ENCODE measurements around the gene RANBP1. TPM values are rescaled to one million over a fixed set of nuclear protein-coding genes. Genes with fewer than 3 reads are reported as not detected.

Gene RANBP1
- total RNA-seq, 1 donor from 2014 or later: 177 TPM

DNA sequence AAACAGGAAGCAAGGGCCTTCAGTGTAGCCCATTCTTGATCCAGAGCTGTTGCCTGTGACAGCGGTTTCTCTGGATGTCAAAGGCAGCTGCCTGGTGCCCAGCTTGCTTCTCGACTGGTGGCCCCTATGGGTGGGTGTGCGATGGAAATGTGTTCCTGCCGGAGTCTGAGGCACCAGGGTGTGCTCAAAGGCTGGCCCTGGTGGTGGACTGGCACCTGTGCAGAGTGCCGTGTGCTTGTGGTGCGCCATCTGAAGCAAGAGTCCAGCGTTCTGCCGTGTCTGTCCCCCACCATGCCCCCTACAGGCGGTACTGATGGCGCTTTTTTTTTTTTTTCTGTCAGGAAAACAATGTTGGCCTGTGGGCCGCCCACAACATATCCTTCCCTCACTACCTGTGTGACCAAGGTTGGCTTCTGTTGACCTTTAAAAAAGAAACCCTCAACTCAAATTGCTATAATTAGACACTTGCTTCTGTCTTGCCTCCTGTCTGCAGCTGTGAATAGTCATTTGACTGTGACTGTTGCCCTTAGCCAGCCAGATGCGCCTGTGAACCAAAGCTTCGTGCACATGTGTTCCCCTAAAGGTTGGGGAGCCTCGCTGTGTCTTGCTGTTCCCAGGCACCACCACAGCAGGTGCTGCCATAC is 4.7 kb upstream of the RANBP1 start:
- TF ChIP-seq POLR2AphosphoS5 (IDR thresholded peaks at IDR 0.05; ENCODE audit: insufficient read depth in 1 of 2, low read depth in 1 of 2) (no peak), POLR2A (IDR thresholded peaks at IDR 0.05) (no peak)
- TF ChIP-seq, protein P1, sequence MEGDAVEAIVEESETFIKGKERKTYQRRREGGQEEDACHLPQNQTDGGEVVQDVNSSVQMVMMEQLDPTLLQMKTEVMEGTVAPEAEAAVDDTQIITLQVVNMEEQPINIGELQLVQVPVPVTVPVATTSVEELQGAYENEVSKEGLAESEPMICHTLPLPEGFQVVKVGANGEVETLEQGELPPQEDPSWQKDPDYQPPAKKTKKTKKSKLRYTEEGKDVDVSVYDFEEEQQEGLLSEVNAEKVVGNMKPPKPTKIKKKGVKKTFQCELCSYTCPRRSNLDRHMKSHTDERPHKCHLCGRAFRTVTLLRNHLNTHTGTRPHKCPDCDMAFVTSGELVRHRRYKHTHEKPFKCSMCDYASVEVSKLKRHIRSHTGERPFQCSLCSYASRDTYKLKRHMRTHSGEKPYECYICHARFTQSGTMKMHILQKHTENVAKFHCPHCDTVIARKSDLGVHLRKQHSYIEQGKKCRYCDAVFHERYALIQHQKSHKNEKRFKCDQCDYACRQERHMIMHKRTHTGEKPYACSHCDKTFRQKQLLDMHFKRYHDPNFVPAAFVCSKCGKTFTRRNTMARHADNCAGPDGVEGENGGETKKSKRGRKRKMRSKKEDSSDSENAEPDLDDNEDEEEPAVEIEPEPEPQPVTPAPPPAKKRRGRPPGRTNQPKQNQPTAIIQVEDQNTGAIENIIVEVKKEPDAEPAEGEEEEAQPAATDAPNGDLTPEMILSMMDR (IDR thresholded peaks at IDR 0.05): no peak
- H3K36me3 ChIP-seq: peaks cover 0 to 80% of the 10 kb centered on the region in 2 donors
- H3K27ac ChIP-seq: no peak overlapping the region
- peaks cover 9% of the 10 kb centered on the region for H3K4me1 ChIP-seq
- intact Hi-C loops (cut with DNase I): loop anchor here (10.0 kb wide), 1 partner anchor 1964 kb away; no protein-coding TSS in a partner anchor
- no peak overlapping the region for H3K4me3 ChIP-seq
- no peak for DNase-seq (ENCODE audit: extremely low spot score in 2 of 2)
- no peaks in the 10 kb centered on the region for H3K9me3 ChIP-seq
- H3K27me3 ChIP-seq: no peaks in the 10 kb centered on the region

DNA sequence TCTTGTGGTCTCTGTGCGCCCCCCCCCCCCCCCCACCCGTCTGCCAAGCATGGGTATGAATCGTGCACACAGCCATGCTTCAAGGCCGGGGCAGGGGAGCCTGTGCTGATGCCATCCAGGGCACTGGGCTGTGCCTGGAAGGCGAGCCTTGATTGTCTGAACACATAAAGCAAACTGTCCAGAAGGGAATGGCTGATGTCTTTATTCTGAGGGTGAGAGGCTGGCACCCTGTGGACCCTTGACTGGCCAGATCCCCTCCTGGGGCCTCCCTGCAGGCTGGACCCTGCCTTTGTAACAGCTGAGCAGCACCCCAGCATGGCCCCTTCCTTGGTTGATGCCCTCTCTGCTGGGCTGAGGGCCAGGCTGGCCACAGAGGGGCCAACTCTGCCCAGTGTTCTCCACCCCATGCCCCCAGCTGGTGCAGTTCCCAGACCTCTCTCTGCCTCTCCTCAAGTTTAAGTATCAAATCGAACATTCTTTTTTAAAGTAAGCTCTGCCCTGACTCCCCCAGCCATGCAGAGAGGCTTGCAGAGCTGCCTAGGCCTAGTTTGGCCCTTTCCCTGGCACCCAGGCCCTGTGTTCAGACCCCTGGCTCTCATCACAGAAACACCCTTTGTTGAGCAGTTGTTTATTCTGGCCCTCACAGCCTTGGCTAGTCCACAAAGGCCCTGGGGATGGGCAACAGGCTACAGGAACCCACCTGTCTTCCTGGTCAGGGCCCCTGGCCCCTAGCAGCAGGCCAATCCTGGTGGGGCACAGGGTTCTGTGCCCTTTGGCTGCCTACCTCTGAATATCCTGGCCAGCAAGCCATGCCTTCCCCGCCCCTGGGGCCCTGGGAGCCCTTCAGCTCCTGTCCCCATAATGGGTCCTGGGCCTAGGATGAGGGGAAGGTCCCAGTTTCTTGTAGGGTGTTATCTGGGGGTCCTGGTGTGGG is 3.9 kb upstream of the RANBP1 start:
- intact Hi-C loops (cut with DNase I): loop anchor here (10.0 kb wide), 1 partner anchor 1963 kb away; no protein-coding TSS in a partner anchor
- TF ChIP-seq, protein P1 (IDR thresholded peaks at IDR 0.05): no peak
- TF ChIP-seq POLR2A (IDR thresholded peaks at IDR 0.05) (no peak), POLR2AphosphoS5 (IDR thresholded peaks at IDR 0.05; ENCODE audit: insufficient read depth in 1 of 2, low read depth in 1 of 2) (no peak)
- Histone ChIP-seq H3K4me3 (no peak overlapping the region), H3K36me3 (peaks cover 0 to 73% of the 10 kb centered on the region in 2 donors), H3K9me3 (no peaks in the 10 kb centered on the region), H3K4me1 (peaks cover 15% of the 10 kb centered on the region), H3K27me3 (no peaks in the 10 kb centered on the region), H3K27ac (no peak overlapping the region)
- DNase-seq (ENCODE audit: extremely low spot score in 2 of 2): no peak

DNA sequence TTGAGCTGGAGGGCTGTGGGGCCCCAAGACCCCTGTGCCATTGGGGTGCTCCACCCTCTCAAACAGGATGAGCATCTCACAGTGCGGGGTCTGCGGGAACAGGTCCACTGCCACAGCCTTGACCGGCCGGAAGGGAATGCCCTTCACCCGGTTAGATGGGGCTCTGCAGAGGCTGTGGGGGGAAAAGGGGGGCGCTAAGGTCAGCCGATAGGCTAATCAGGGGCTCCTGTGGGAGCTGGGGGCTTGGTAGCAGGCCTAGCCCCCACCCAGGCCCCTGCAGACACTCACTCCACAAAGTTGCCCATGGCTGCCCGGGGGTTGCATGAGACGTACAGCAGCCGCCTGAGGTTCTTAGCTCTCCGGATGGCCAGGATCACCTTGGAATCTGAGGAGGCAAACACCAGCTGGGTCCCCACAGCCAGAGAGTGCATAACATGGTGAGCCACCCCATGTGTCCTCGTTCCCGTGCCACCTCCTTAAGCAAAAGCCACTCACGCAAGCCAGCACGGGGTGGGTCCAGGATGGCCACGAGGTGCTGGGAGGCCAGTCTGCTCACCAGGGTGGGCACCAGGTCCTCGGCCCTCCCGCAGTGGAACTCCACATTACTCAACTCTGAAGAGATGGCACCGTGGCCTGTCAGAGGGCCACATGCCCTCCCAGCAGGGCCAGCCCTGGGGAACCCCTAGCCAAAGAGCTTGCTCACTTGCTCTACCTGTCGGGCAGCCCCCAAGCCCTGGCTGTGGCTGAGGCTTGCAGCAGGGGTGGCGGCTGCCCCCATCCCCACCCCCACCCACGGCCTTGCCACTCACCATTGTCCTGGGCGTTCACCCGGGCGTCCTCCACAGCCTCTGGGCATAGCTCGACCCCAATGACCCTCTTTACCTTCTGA is 3.0 kb upstream of the RANBP1 start:
- H3K27ac ChIP-seq: no peak overlapping the region
- H3K36me3 ChIP-seq: peaks cover 0 to 63% of the 10 kb centered on the region in 2 donors
- DNase-seq (ENCODE audit: extremely low spot score in 2 of 2): no peak
- intact Hi-C loops (cut with DNase I): loop anchor here (10.0 kb wide), 1 partner anchor 1962 kb away; no protein-coding TSS in a partner anchor
- H3K4me3 ChIP-seq: no peak overlapping the region
- TF ChIP-seq, protein P1 (IDR thresholded peaks at IDR 0.05): no peak
- TF ChIP-seq POLR2AphosphoS5 (IDR thresholded peaks at IDR 0.05; ENCODE audit: insufficient read depth in 1 of 2, low read depth in 1 of 2): no peak
- TF ChIP-seq POLR2A (IDR thresholded peaks at IDR 0.05): no peak
- no peaks in the 10 kb centered on the region for H3K27me3 ChIP-seq
- H3K9me3 ChIP-seq: no peaks in the 10 kb centered on the region
- peaks cover 17% of the 10 kb centered on the region for H3K4me1 ChIP-seq

- no peak for DNase-seq (ENCODE audit: extremely low spot score in 2 of 2)
- Histone ChIP-seq H3K4me3 (no peak overlapping the region), H3K36me3 (peaks cover 0 to 55% of the 10 kb centered on the region in 2 donors), H3K4me1 (peaks cover 26% of the 10 kb centered on the region), H3K9me3 (no peaks in the 10 kb centered on the region), H3K27me3 (no peaks in the 10 kb centered on the region), H3K27ac (no peak overlapping the region)
- no peak for TF ChIP-seq POLR2AphosphoS5 (IDR thresholded peaks at IDR 0.05; ENCODE audit: insufficient read depth in 1 of 2, low read depth in 1 of 2)
- no peak for TF ChIP-seq POLR2A (IDR thresholded peaks at IDR 0.05)
- TF ChIP-seq, protein P1 (IDR thresholded peaks at IDR 0.05): no peak
- intact Hi-C loops (cut with DNase I): loop anchor here (10.0 kb wide), 1 partner anchor 1961 kb away; no protein-coding TSS in a partner anchor
These were observed 2.2 kb upstream of the RANBP1 start for GRCh38 chr22:20113551-20114310.

All from vagina (tissue), 2 donors.